Heart left ventricle (tissue), 13 donors: ENCODE results near the gene PDRG1.

ENCODE experiments used
- CTCF ChIP-seq, 12 donors: fragments of 200-600 bp; sonication (generic) in 4 of 12; IDR thresholded peaks; one replicate each; pipeline versions ENCODE4 v1.5.0 to v1.8.0; 2018 to 2022; ENCODE audit warnings: antibody characterized with exemption in 12 of 12, mild to moderate bottlenecking in 5 of 12
- POLR2A ChIP-seq, 2 donors: fragments of 450-650 bp; IDR thresholded peaks; one replicate each; pipeline ENCODE4 v1.6.1; 2017; ENCODE audit warnings: antibody characterized with exemption in 2 of 2, mild to moderate bottlenecking in 2 of 2, moderate library complexity in 2 of 2
- donor health status: ischemic (EF 13 %, LVEDD 7.1; RV severe dilation, severe dysfunction).
- donor health status: DM: no; HTN: yes; CAD: no.
- donor health status: DM: no; HTN: no; CAD: no.
- donor health status: ischemic (EF 25% LVEDD 6.9; RV normal size, moderate dysfunction).
- donor health status: ischemic (EF 25% LVEDD 5.7; RV mildly dilated, moderate dysfunction).
- donor health status: ischemic (EF 35%, LVEDD 5.7; RV mildly dilated, moderate dysfunction).
- donor health status: nonischemic (EF 11% LVEDD 7.7; RV severe dilation, severe dysfunction).
- donor health status: DM: yes; HTN: yes; CAD: no.
- donor health status: PGD.
- donor health status: ischemic (EF 29% LVEDD 5.4; RV normal size, mild dysfunction).
- donor health status: nonischemic (EF 23%, LVEDD 6.1; RV moderate dilation, normal function).

DNA sequence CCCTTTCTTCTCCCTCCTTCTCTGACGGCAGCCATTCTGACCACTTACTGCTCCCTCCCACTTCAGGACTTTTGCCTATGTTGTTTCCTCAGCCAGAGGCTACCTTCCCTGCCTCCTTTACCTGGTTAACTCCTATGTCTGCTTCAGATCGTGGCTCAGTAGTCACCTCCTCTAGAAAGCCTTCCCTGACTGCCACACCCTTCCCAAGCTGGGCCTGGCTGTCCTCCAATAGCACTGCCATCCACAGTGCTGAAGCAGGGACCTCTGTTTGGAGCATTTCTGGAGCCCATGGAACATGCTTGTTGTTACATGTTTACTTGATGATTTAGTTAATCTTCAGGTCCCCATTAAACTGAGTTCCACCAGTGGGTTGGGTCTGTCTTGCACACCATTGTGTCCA lies 29.9 kb upstream of the PDRG1 start:
- TF ChIP-seq CTCF (IDR thresholded peaks at IDR 0.05) (no peak), POLR2A (IDR thresholded peaks at IDR 0.05) (no peak)
